ENCODE data around the gene ASNSD1.
"Not testable (repeated sequence)": the region's sequence is repeated elsewhere in the genome, so short reads cannot be mapped to it uniquely, and the experiment has no call there.

ASNSD1 gene

GRCh38 chr2:189648846-189649509 is 12.3 kb upstream of the ASNSD1 start:
- no peak for DNase-seq

- no peak for DNase-seq
Observed at GRCh38 chr2:189651284-189651683, 10.0 kb upstream of the ASNSD1 start.

- DNase-seq = not testable (repeated sequence)
Observed at GRCh38 chr2:189653464-189653863, 7.8 kb upstream of the ASNSD1 start.

- no peak for DNase-seq
Observed at GRCh38 chr2:189654641-189655040, 6.6 kb upstream of the ASNSD1 start.

GRCh38 chr2:189657867-189658266 is 3.4 kb upstream of the ASNSD1 start:
- DNase-seq = no peak

GRCh38 chr2:189658306-189659212 is 2.7 kb upstream of the ASNSD1 start:
- DNase-seq = no peak

- no peak for DNase-seq
Observed at GRCh38 chr2:189659734-189660133, 1.5 kb upstream of the ASNSD1 start.

- DNase-seq = no peak
Observed at GRCh38 chr2:189660803-189661147, 484 bp upstream of the ASNSD1 start.

GRCh38 chr2:189661957-189662321 is 680 bp downstream of the ASNSD1 start:
- DNase-seq = no peak

- no peak for DNase-seq
Observed at GRCh38 chr2:189662669-189663226, 1.5 kb downstream of the ASNSD1 start.

GRCh38 chr2:189663319-189663718 is 2.1 kb downstream of the ASNSD1 start:
- not testable (repeated sequence) for DNase-seq

GRCh38 chr2:189669913-189670312 is 8.7 kb downstream of the ASNSD1 start:
- no peak for DNase-seq

- DNase-seq = no peak
Observed at GRCh38 chr2:189673661-189674373, 12.6 kb downstream of the ASNSD1 start.

- peak; percentile 74 to 77 for DNase-seq
Observed at GRCh38 chr2:189674374-189675112, 13.3 kb downstream of the ASNSD1 start, which contains the start of gene ANKAR. Gene ANKAR (plus strand): TSS chr2:189674670. CDS start chr2:189676491, 1,821 bp downstream.

GRCh38 chr2:189676471-189676870 is 15.2 kb downstream of the ASNSD1 start:
- DNase-seq = no peak

GRCh38 chr2:189679226-189679625 is 18.0 kb downstream of the ASNSD1 start:
- DNase-seq = no peak

- DNase-seq = no peak
Observed at GRCh38 chr2:189681203-189681602, 19.9 kb downstream of the ASNSD1 start.

GRCh38 chr2:189681903-189682302 is 20.6 kb downstream of the ASNSD1 start:
- DNase-seq = no peak

GRCh38 chr2:189683348-189683747 is 22.1 kb downstream of the ASNSD1 start:
- DNase-seq = no peak

GRCh38 chr2:189684811-189685210 is 23.6 kb downstream of the ASNSD1 start:
- DNase-seq = no peak

- DNase-seq = no peak
Observed at GRCh38 chr2:189685540-189686229, 24.4 kb downstream of the ASNSD1 start.

GRCh38 chr2:189687796-189688195 is 26.5 kb downstream of the ASNSD1 start:
- not testable (repeated sequence) for DNase-seq
